22Rv1 (cell line): ENCODE data around the gene ABCC5.

ENCODE experiments used
- CTCF ChIP-seq: fragments of 450-650 bp; IDR thresholded peaks from 2 replicates; pipeline ENCODE4 v1.5.1; 2017; ENCODE audit warnings: mild to moderate bottlenecking
- ZFX ChIP-seq: fragments of 450-650 bp; IDR thresholded peaks from 2 replicates; pipeline ENCODE4 v1.6.1; 2017; ENCODE audit warnings: antibody characterized with exemption, borderline replicate concordance

- TF ChIP-seq CTCF, result no peak
- no peak for TF ChIP-seq ZFX
Observed at GRCh38 chr3:184058029-184058428, 40.3 kb upstream of the ABCC5 start.
